Measurements from ENCODE around the gene C16orf87. TPM values are rescaled to one million over a fixed set of nuclear protein-coding genes. Genes with fewer than 3 reads are reported as not detected.

The C16orf87 gene
- total RNA-seq, 2 donors from 2014 or later: 8.1 to 24.4 TPM

DNA sequence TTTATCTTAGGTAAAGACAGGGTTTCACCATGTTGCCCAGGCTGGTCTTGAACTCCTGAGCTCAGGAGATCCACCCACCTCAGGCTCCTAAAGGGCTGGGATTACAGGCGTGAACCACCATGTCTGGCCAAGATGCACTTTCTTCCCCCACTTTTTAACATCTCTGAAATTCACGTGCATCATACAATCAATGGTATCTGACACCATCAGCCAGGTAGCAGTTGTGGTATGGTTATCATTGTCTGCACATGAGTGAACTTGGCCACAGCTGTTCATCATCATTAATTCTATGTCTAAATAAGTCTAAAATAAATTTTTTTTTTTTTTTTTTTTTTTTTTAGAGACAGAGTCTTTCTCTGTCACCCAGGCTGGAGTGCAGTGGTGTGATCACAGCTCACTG is 48.7 kb downstream of the C16orf87 start:
- no peak for TF ChIP-seq POLR2AphosphoS5 (IDR thresholded peaks at IDR 0.05)
- TF ChIP-seq POLR2A (IDR thresholded peaks at IDR 0.05): no peak
- TF ChIP-seq, protein P1, sequence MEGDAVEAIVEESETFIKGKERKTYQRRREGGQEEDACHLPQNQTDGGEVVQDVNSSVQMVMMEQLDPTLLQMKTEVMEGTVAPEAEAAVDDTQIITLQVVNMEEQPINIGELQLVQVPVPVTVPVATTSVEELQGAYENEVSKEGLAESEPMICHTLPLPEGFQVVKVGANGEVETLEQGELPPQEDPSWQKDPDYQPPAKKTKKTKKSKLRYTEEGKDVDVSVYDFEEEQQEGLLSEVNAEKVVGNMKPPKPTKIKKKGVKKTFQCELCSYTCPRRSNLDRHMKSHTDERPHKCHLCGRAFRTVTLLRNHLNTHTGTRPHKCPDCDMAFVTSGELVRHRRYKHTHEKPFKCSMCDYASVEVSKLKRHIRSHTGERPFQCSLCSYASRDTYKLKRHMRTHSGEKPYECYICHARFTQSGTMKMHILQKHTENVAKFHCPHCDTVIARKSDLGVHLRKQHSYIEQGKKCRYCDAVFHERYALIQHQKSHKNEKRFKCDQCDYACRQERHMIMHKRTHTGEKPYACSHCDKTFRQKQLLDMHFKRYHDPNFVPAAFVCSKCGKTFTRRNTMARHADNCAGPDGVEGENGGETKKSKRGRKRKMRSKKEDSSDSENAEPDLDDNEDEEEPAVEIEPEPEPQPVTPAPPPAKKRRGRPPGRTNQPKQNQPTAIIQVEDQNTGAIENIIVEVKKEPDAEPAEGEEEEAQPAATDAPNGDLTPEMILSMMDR (IDR thresholded peaks at IDR 0.05): no peak
- Histone ChIP-seq H3K4me1 (replicated peaks) (no peaks in the 10 kb centered on the region), H3K27ac (no peak overlapping the region), H3K36me3 (no peaks in the 10 kb centered on the region), H3K4me3 (no peak overlapping the region), H3K27me3 (replicated peaks; ENCODE audit: insufficient read depth) (no peaks in the 10 kb centered on the region), H3K9me3 (no peaks in the 10 kb centered on the region)
- DNase-seq (ENCODE audit: low spot score): no peak
- intact Hi-C loops (cut with DNase I): no loop called here
- 84% methylated on average over 2 of the region's 2 CpGs for WGBS

DNA sequence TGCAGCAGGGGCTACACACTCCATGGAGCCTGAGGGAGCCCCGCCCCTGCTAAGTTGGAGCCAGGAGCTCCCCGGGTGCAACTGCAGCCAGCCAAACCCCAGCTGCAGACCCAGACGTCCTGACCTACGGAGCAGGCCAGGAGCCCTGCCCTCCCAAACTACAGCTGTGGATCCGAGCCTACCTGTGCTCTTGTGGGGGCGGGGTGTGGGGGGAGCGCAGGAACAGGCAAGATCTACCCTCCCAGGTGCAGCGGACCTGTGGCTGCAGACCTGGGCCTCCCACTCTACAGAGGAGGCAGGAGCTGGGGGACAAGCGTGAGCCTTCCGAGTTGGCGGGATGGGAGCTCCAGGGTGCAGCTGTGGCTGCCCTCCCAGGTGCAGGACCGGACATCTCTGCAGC is 53.2 kb downstream of the C16orf87 start:
- no peak for DNase-seq (ENCODE audit: low spot score)
- no peaks in the 10 kb centered on the region for H3K4me1 ChIP-seq (replicated peaks)
- no peak overlapping the region for H3K27ac ChIP-seq
- TF ChIP-seq POLR2AphosphoS5 (IDR thresholded peaks at IDR 0.05): no peak
- no peak for TF ChIP-seq POLR2A (IDR thresholded peaks at IDR 0.05)
- TF ChIP-seq, protein P1 (IDR thresholded peaks at IDR 0.05): no peak
- WGBS: 90% methylated on average over 10 of the region's 12 CpGs
- no peak overlapping the region for H3K4me3 ChIP-seq
- intact Hi-C loops (cut with DNase I): no loop called here
- no peaks in the 10 kb centered on the region for H3K36me3 ChIP-seq
- H3K27me3 ChIP-seq (replicated peaks; ENCODE audit: insufficient read depth): no peaks in the 10 kb centered on the region
- H3K9me3 ChIP-seq: no peaks in the 10 kb centered on the region

DNA sequence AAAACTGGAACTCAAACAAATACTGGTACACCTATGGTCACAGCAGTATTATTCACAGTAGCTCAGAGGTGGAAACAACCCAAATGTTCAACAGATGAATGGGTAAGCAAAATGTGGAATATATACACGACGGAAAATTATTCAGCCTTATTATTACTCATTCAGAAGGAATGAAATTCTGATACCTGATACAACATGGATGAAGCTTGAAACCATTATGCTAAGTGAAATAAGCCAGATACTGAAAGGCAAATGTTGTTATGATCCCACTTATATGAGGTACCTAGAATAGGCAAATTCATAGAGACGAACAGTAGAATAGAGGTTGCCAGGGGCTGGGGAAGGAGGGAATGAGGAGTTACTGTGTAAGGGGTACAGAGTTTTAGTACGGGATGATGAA is 55.8 kb downstream of the C16orf87 start:
- intact Hi-C loops (cut with DNase I): no loop called here
- Histone ChIP-seq H3K27ac (no peak overlapping the region), H3K4me3 (no peak overlapping the region), H3K4me1 (replicated peaks) (no peaks in the 10 kb centered on the region), H3K9me3 (no peaks in the 10 kb centered on the region), H3K27me3 (replicated peaks; ENCODE audit: insufficient read depth) (no peaks in the 10 kb centered on the region), H3K36me3 (no peaks in the 10 kb centered on the region)
- no peak for DNase-seq (ENCODE audit: low spot score)
- TF ChIP-seq POLR2A (IDR thresholded peaks at IDR 0.05) (no peak), POLR2AphosphoS5 (IDR thresholded peaks at IDR 0.05) (no peak)
- TF ChIP-seq, protein P1 (IDR thresholded peaks at IDR 0.05): no peak
- 82% methylated on average over 4 of the region's 4 CpGs for WGBS

DNA sequence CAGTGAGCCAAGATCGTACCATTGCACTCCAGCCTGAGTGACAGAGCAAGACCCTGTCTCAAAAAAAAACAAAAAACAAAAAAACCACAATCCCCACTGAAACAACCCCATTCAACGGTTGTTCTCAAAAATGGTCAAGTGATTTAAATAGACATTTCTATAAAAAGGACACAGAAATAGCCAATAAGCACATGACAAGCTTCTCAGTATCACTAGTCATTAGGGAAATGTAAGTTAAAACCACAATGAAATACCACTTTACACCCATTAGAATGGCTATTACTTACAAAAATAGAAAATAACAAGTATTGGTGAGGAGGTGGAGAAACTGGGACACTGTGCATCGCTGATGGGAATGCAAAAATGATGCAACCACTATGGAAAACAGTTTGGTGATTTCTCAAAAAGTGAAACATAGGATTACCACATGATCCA is 56.2 kb downstream of the C16orf87 start:
- 86% methylated on average over 3 of the region's 3 CpGs for WGBS
- DNase-seq (ENCODE audit: low spot score): no peak
- intact Hi-C loops (cut with DNase I): no loop called here
- no peaks in the 10 kb centered on the region for H3K36me3 ChIP-seq
- no peak overlapping the region for H3K27ac ChIP-seq
- H3K9me3 ChIP-seq: no peaks in the 10 kb centered on the region
- H3K4me3 ChIP-seq: no peak overlapping the region
- H3K4me1 ChIP-seq (replicated peaks): no peaks in the 10 kb centered on the region
- TF ChIP-seq POLR2A (IDR thresholded peaks at IDR 0.05) (no peak), POLR2AphosphoS5 (IDR thresholded peaks at IDR 0.05) (no peak)
- TF ChIP-seq, protein P1 (IDR thresholded peaks at IDR 0.05): no peak
- H3K27me3 ChIP-seq (replicated peaks; ENCODE audit: insufficient read depth): no peaks in the 10 kb centered on the region

DNA sequence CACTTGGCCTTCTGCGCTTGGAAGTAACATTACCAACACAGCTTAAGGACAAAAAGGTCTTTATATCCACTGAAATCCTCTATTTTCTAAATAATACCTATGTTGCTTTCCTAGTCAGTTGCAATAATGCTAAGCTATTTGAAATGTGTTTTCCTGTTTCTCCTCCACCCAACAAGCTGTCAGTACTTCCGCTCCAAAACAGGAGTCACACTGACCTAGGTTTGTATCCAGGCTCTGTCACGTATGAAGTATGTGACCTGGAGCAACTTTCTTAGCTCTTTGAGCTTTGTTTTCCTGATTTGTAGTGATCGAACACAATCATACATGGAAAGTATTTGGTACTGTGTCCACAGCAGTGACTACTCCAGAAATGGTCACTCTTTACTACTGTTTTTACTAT is 58.5 kb downstream of the C16orf87 start:
- no peak for DNase-seq (ENCODE audit: low spot score)
- 92% methylated on average over 4 of the region's 4 CpGs for WGBS
- TF ChIP-seq, protein P1 (IDR thresholded peaks at IDR 0.05): no peak
- TF ChIP-seq POLR2A (IDR thresholded peaks at IDR 0.05): no peak
- TF ChIP-seq POLR2AphosphoS5 (IDR thresholded peaks at IDR 0.05): no peak

More for the DNA sequence above, 58.5 kb downstream of the C16orf87 start:
- no peak overlapping the region for H3K27ac ChIP-seq
- H3K4me3 ChIP-seq: no peak overlapping the region
- H3K27me3 ChIP-seq (replicated peaks; ENCODE audit: insufficient read depth): no peaks in the 10 kb centered on the region
- H3K9me3 ChIP-seq: no peaks in the 10 kb centered on the region
- intact Hi-C loops (cut with DNase I): no loop called here
- no peaks in the 10 kb centered on the region for H3K4me1 ChIP-seq (replicated peaks)
- H3K36me3 ChIP-seq: no peaks in the 10 kb centered on the region
